Skeletal muscle satellite cell (primary cell): ENCODE data around the gene FBXL7.

Source experiments
- H3K27me3 ChIP-seq: 2 replicates; pipeline ENCODE4 v1.7.0; 2013; ENCODE audit warnings: low read length; ENCODE audit not compliant: control insufficient read depth, insufficient read depth
- H3K36me3 ChIP-seq: 2 replicates; pipeline ENCODE4 v1.7.0; 2013; ENCODE audit warnings: mild to moderate bottlenecking, control low read depth, low read length; ENCODE audit not compliant: insufficient read depth
- H3K4me1 ChIP-seq: 2 replicates; pipeline ENCODE4 v1.7.0; 2013; ENCODE audit warnings: low read length; ENCODE audit not compliant: control insufficient read depth, insufficient read depth
- H3K4me2 ChIP-seq: 2 replicates; pipeline ENCODE4 v1.7.0; 2013; ENCODE audit warnings: mild to moderate bottlenecking, low read length
- H3K4me3 ChIP-seq: 2 replicates; pipeline ENCODE4 v1.7.0; 2013; ENCODE audit warnings: low read length
- H3K9ac ChIP-seq: 2 replicates; pipeline ENCODE4 v1.7.0; 2013; ENCODE audit warnings: mild to moderate bottlenecking, low read depth, low read length, moderate library complexity
- H3K9me3 ChIP-seq: replicated peaks from 2 replicates; pipeline ENCODE4 v1.7.0; 2013; ENCODE audit warnings: mild to moderate bottlenecking, control low read depth, low read length

FBXL7 gene

GRCh38 chr5:15480436-15480835 is 19.5 kb upstream of the FBXL7 start:
- no peak overlapping the region for H3K4me2 ChIP-seq
- H3K36me3 ChIP-seq = no peaks in the 10 kb centered on the region
- no peaks in the 10 kb centered on the region for H3K9me3 ChIP-seq
- no peak overlapping the region for H3K9ac ChIP-seq
- no peaks in the 10 kb centered on the region for H3K4me1 ChIP-seq
- H3K4me3 ChIP-seq = no peak overlapping the region
- peaks cover 46% of the 10 kb centered on the region for H3K27me3 ChIP-seq

GRCh38 chr5:15483351-15484097 is 16.5 kb upstream of the FBXL7 start:
- H3K9me3 ChIP-seq = no peaks in the 10 kb centered on the region
- H3K36me3 ChIP-seq = no peaks in the 10 kb centered on the region
- no peak overlapping the region for H3K9ac ChIP-seq
- no peaks in the 10 kb centered on the region for H3K4me1 ChIP-seq
- no peak overlapping the region for H3K4me2 ChIP-seq
- H3K4me3 ChIP-seq = no peak overlapping the region
- H3K27me3 ChIP-seq = peaks cover 42% of the 10 kb centered on the region

GRCh38 chr5:15487228-15487627 is 12.8 kb upstream of the FBXL7 start:
- Histone ChIP-seq H3K9me3 (no peaks in the 10 kb centered on the region), H3K9ac (no peak overlapping the region), H3K4me3 (no peak overlapping the region), H3K27me3 (peaks cover 56% of the 10 kb centered on the region), H3K4me2 (no peak overlapping the region), H3K4me1 (no peaks in the 10 kb centered on the region), H3K36me3 (no peaks in the 10 kb centered on the region)

GRCh38 chr5:15489571-15490235 is 10.3 kb upstream of the FBXL7 start:
- H3K9ac ChIP-seq = no peak overlapping the region
- no peaks in the 10 kb centered on the region for H3K4me1 ChIP-seq
- H3K9me3 ChIP-seq = no peaks in the 10 kb centered on the region
- no peaks in the 10 kb centered on the region for H3K36me3 ChIP-seq
- no peak overlapping the region for H3K4me3 ChIP-seq
- peaks cover 63% of the 10 kb centered on the region for H3K27me3 ChIP-seq
- H3K4me2 ChIP-seq = no peak overlapping the region

GRCh38 chr5:15492545-15492944 is 7.4 kb upstream of the FBXL7 start:
- no peaks in the 10 kb centered on the region for H3K4me1 ChIP-seq
- H3K4me3 ChIP-seq = no peak overlapping the region
- no peaks in the 10 kb centered on the region for H3K9me3 ChIP-seq
- H3K9ac ChIP-seq = no peak overlapping the region
- H3K36me3 ChIP-seq = no peaks in the 10 kb centered on the region
- H3K27me3 ChIP-seq = peaks cover 62% of the 10 kb centered on the region
- H3K4me2 ChIP-seq = no peak overlapping the region

- Histone ChIP-seq H3K27me3 (peaks cover 54% of the 10 kb centered on the region), H3K4me2 (no peak overlapping the region)
Measured at GRCh38 chr5:15493501-15493900, 6.5 kb upstream of the FBXL7 start.

GRCh38 chr5:15495026-15495425 is 5.0 kb upstream of the FBXL7 start:
- Histone ChIP-seq H3K4me2 (no peak overlapping the region), H3K36me3 (no peaks in the 10 kb centered on the region), H3K4me3 (no peak overlapping the region), H3K9ac (no peak overlapping the region), H3K9me3 (no peaks in the 10 kb centered on the region), H3K4me1 (peaks cover 3% of the 10 kb centered on the region), H3K27me3 (peaks cover 39% of the 10 kb centered on the region)

More at GRCh38 chr5:15493501-15493900, 6.5 kb upstream of the FBXL7 start:
- H3K36me3 ChIP-seq = no peaks in the 10 kb centered on the region
- no peak overlapping the region for H3K9ac ChIP-seq
- H3K4me3 ChIP-seq = no peak overlapping the region
- no peaks in the 10 kb centered on the region for H3K4me1 ChIP-seq
- H3K9me3 ChIP-seq = no peaks in the 10 kb centered on the region

- Histone ChIP-seq H3K36me3 (no peaks in the 10 kb centered on the region), H3K4me2 (no peak overlapping the region), H3K4me1 (peaks cover 3% of the 10 kb centered on the region), H3K9ac (no peak overlapping the region), H3K4me3 (no peak overlapping the region), H3K9me3 (no peaks in the 10 kb centered on the region), H3K27me3 (peaks cover 22% of the 10 kb centered on the region)
Measured at GRCh38 chr5:15496886-15497285, 3.1 kb upstream of the FBXL7 start.

GRCh38 chr5:15500325-15501001 is 483 bp downstream of the FBXL7 start:
- H3K9me3 ChIP-seq = no peaks in the 10 kb centered on the region
- H3K4me1 ChIP-seq = peaks cover 8% of the 10 kb centered on the region
- H3K9ac ChIP-seq = peak overlapping the region; percentile 89
- peak overlapping the region; percentile 75 for H3K4me3 ChIP-seq
- peaks cover 2% of the 10 kb centered on the region for H3K27me3 ChIP-seq
- peaks cover 3% of the 10 kb centered on the region for H3K36me3 ChIP-seq
- peak overlapping the region; percentile 87 for H3K4me2 ChIP-seq

- peak overlapping the region; percentile 89 for H3K9ac ChIP-seq
- no peaks in the 10 kb centered on the region for H3K27me3 ChIP-seq
- no peaks in the 10 kb centered on the region for H3K9me3 ChIP-seq
- H3K36me3 ChIP-seq = peaks cover 3% of the 10 kb centered on the region
- H3K4me1 ChIP-seq = peaks cover 8% of the 10 kb centered on the region
- peak overlapping the region; percentile 87 for H3K4me2 ChIP-seq
- peak overlapping the region; percentile 75 for H3K4me3 ChIP-seq
Measured at GRCh38 chr5:15501091-15501791, 1.3 kb downstream of the FBXL7 start.

- peak overlapping the region; percentile 87 for H3K4me2 ChIP-seq
- peaks cover 3% of the 10 kb centered on the region for H3K36me3 ChIP-seq
- H3K4me1 ChIP-seq = peaks cover 8% of the 10 kb centered on the region
- H3K4me3 ChIP-seq = peak overlapping the region; percentile 75
- no peaks in the 10 kb centered on the region for H3K9me3 ChIP-seq
- no peaks in the 10 kb centered on the region for H3K27me3 ChIP-seq
- peak overlapping the region; percentile 89 for H3K9ac ChIP-seq
Measured at GRCh38 chr5:15502208-15502607, 2.2 kb downstream of the FBXL7 start.
